Cardiac fibroblast (primary cell): ENCODE measurements around the gene TRIM74.
A peak's percentile ranks its signal among the peaks of the same experiment; 100 is the strongest.
"Not testable (repeated sequence)": the region's sequence is repeated elsewhere in the genome, so short reads cannot be mapped to it uniquely, and the experiment has no call there.

Source experiments
- DNase-seq, 2 donors: peaks; one replicate each; pipeline versions ENCODE4 v3.0.0 to v3.0.0-alpha.2; 2010; ENCODE audit warnings: low read depth in 2 of 2
- H3K4me3 ChIP-seq, 2 donors: replicated peaks in 1 of 2; 1 replicate in 1 of 2; 2 replicates in 1 of 2; pipeline ENCODE4 v1.5.1; 2011; ENCODE audit warnings: low read depth in 2 of 2, low read length in 2 of 2, mild to moderate bottlenecking in 2 of 2, moderate library complexity in 1 of 2
- CTCF ChIP-seq: IDR thresholded peaks from one replicate; pipeline ENCODE4 v1.5.1; 2011; ENCODE audit warnings: low read depth, mild to moderate bottlenecking, low read length, inconsistent platforms

The TRIM74 gene

GRCh38 chr7:72928216-72928615 lies 41.0 kb downstream of the TRIM74 start:
- DNase-seq, H3K4me3 ChIP-seq: not testable (repeated sequence)
- TF ChIP-seq CTCF: peak; percentile 9

GRCh38 chr7:72927791-72928190 lies 41.5 kb downstream of the TRIM74 start:
- not testable (repeated sequence) for DNase-seq, H3K4me3 ChIP-seq

- no peak for TF ChIP-seq CTCF
- peak; percentile 43 to 48 for DNase-seq
- H3K4me3 ChIP-seq: peak overlapping the region; percentile 69 to 73
Observed at GRCh38 chr7:72925546-72926120, 43.6 kb downstream of the TRIM74 start.

GRCh38 chr7:72924733-72925545 lies 44.3 kb downstream of the TRIM74 start, which contains the start of gene POM121:
POM121 (plus strand) TSS chr7:72925095; CDS start chr7:72925122, 27 bp downstream.
- TF ChIP-seq CTCF: no peak
- peak within 1 kb of the TSS; percentile 69 to 75 for H3K4me3 ChIP-seq
- peak; percentile 88 to 89 for DNase-seq

GRCh38 chr7:72924386-72924732 lies 44.9 kb downstream of the TRIM74 start:
- peak overlapping the region; percentile 69 to 75 for H3K4me3 ChIP-seq
- DNase-seq: no peak
- no peak for TF ChIP-seq CTCF

GRCh38 chr7:72919256-72919775 lies 50.0 kb downstream of the TRIM74 start:
- H3K4me3 ChIP-seq: no peak overlapping the region
- no peak for TF ChIP-seq CTCF
- no peak for DNase-seq

- H3K4me3 ChIP-seq: not testable (repeated sequence)
- peak; percentile 59 to 77 for DNase-seq
- TF ChIP-seq CTCF: peak; percentile 51
Observed at GRCh38 chr7:72914756-72915525, 54.3 kb downstream of the TRIM74 start.

GRCh38 chr7:72913750-72914149 lies 55.5 kb downstream of the TRIM74 start:
- not testable (repeated sequence) for DNase-seq, H3K4me3 ChIP-seq

GRCh38 chr7:72911395-72911794 lies 57.9 kb downstream of the TRIM74 start:
- not testable (repeated sequence) for H3K4me3 ChIP-seq, DNase-seq
